NCI-H2171 treated with DMSO at 0.1 percent for 48 hours (cell line): Measurements from ENCODE around the gene PDZD2.

Experiments
- DNase-seq: peaks from one replicate; lab custom pipeline; 2025; lab: John Stamatoyannopoulos, UW

PDZD2 gene

DNA sequence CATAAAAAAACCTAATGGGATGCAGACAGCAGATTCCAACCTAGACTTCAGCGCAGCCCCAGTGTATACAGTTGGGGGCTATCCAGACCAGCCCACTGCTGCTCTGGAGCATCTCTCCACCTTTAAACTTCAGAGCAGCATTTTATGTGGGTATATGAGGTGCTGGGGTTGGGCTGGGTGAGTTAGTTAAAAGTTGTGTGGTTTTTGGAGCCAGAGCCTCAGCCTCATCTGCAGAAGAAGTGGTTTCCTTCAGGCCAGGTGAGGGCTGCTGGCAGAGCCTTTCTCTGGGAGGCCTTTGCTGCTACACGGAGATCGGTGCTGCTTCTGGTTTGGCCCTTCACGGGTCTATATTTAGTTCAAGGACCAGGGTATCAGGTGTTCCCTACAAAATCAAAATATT lies 228.3 kb downstream of the PDZD2 start:
- DNase-seq, result no peak

GRCh38 chr5:31880449-31880848 lies 241.5 kb downstream of the PDZD2 start:
- no peak for DNase-seq

- no peak for DNase-seq
These were observed 246.0 kb downstream of the PDZD2 start for GRCh38 chr5:31884896-31885295.

DNA sequence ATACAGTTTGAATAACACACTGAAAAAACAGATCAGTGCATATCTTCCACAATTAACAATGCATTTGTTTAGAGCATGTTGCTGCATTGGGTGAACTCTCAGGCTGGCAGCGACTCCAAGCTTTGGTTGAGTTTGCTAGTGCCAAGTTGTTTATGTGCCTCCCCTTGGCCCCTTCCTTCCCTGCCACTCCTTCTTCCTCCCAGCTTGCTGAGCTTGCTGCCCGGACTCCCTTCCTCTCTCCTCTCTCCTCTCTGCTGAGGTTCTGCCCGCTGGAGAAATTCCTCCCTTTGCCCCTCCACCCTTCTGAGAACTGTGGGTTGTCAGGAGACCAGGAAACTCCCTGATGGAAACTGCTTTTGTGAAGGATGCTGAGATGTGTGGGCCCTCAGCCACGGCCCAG lies 247.3 kb downstream of the PDZD2 start:
- DNase-seq, result no peak

- no peak for DNase-seq
These were observed 248.6 kb downstream of the PDZD2 start for GRCh38 chr5:31887556-31887955.

DNA sequence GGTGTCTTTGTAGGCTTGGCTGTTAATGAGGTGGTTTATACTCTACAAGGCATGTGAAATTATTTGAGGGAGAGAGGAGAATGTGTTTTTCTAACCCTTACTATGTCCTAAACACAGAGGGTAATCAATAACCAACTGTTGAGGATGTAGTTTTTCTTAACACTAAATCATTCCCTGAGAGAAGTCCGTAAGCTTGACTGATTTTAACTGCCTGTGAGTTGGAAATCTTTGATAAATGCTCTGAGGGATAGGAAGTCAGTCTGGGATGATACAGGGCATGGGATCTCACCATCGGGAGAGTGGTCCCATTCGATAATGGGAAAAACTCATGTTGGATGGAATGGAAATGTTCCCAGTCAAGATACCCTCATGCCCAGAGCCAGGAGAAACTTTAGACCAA lies 249.6 kb downstream of the PDZD2 start:
- no peak for DNase-seq

- no peak for DNase-seq
These were observed 250.2 kb downstream of the PDZD2 start for GRCh38 chr5:31889001-31889561.

- no peak for DNase-seq
These were observed 251.1 kb downstream of the PDZD2 start for GRCh38 chr5:31890046-31890445.

GRCh38 chr5:31894141-31894540 lies 255.2 kb downstream of the PDZD2 start:
- no peak for DNase-seq

- DNase-seq, result no peak
These were observed 256.4 kb downstream of the PDZD2 start for GRCh38 chr5:31895199-31895820.

- no peak for DNase-seq
These were observed 259.2 kb downstream of the PDZD2 start for GRCh38 chr5:31898036-31898632.

GRCh38 chr5:31900296-31900865 lies 261.4 kb downstream of the PDZD2 start:
- DNase-seq, result no peak

GRCh38 chr5:31901807-31902530 lies 263.0 kb downstream of the PDZD2 start:
- DNase-seq, result no peak

GRCh38 chr5:31908396-31908795 lies 269.5 kb downstream of the PDZD2 start:
- DNase-seq, result no peak

GRCh38 chr5:31909073-31909472 lies 270.1 kb downstream of the PDZD2 start:
- DNase-seq, result no peak

DNA sequence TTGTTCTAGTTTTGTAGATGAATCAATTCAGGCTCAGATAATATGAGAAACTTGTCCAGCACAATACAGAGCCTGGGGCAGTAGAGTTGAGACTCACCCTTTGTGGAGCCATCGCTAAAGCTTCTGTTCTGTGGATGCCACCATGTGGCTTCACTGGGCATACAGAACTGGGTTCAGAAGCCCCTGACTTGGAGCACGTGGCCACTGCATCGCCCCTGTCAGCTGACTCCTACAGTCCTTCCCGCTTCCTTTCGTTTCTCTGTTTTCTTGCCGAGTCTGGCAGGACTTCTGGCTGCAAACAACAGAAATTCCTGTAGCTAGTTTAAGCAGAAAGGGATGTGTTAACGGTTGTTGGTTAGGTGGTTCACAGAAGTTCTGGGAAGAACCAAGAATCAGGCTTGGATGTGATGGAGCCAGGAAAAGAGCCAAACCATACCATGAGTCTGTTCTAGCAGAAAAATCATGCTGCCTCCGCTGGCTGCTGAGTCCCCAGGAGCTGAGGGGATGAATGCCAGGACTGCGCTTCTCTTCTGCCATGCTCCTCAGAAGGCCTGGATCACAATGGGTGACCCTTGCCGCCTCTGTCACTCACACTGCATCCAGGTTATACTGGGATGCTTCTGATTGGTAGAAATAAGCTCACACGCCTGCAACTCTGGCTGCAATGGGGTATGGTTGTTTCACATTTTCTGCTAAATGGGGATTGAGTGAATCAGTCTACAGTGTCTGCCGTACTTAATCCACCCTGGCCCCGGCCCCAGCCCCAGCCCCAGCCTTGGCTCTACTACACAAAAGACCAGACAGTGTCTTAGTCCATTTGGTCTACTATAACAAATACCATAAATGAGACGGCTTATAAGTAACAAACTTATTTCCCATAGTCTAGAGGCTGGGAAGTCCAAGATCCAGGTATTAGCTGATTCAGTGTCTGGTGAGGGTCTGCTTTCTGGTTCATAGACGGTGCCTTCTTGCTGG lies 272.6 kb downstream of the PDZD2 start:
- DNase-seq, result no peak

GRCh38 chr5:31913808-31914207 lies 274.9 kb downstream of the PDZD2 start:
- DNase-seq, result no peak

DNA sequence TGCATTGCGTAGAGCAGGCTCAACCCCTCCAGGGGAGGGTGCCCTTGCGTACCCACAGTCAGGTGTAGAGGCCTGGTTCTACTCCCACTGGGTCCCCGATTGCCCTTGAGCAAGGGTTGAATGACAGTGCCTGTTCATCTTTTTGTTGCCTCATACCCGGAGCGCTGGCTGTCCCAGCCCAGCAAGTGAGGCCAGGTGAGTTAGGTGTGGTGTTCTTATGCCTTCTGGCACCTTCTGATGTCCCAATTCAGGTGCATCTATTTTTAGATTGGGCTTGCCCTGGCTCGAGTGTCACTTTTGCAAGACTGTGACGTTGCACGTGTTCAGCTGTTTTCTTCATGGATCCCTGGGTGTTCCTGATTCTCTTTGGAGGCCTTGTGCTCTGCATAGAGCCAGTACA lies 277.4 kb downstream of the PDZD2 start:
- no peak for DNase-seq

DNA sequence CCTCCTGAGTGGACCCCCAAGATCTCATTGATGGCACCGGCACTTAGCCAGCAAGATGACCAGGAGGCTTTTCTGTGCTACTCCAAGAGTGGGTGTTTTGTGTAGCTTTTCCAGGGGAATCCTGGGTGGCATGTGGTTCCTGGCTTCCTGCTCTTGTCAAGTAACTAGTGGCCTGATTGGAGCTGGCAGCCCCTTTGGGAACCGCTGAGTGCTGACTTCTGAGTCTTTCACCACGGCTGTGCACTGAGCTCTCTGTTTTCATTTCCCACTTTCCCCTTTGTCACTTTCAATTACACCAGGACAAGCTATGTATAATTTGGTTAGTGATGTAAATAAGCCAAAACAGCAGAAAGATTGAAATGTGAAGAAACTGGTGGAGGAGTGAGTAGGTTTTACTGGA lies 279.8 kb downstream of the PDZD2 start:
- no peak for DNase-seq

DNA sequence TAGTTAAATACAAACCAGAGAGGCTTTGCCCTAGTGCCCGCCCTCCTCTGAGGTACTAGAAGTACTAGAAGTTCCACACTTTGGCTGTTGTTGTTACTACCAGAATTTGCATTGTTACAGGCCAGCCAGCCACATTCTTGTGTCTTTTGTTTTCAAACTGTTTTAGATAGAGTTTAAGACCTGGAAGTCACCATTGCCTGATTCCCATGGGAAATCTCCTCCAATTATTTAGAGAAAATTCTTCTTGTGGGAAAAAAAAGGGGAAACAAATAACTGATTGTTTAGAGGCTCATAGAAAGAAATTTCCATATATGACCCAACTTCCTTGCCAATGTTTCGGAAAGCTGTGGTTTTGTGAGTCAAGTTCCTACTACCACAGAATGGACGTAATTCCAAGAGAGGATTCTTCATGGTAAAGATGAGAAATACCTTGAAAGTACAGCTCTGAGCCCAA lies 282.9 kb downstream of the PDZD2 start:
- DNase-seq, result no peak

DNA sequence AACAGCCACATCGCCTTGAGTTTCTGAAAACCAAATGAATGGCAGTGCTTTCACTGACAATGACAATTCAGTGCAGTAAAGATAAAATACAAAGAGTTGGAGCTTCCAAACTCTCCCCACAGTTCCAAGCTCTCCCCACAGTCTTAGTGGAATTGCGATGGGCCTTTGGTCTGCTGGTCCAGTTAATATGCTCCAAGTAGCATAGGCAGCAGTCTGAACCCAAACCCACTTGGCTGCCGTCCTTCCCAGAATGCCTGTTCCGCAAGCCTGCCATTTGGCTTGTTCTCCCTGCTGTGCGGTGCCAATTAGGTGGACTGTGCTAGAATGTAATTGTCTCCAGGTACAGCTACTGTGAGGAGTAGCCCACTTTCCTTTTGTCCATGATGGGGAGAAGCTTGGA lies 285.1 kb downstream of the PDZD2 start:
- no peak for DNase-seq

DNA sequence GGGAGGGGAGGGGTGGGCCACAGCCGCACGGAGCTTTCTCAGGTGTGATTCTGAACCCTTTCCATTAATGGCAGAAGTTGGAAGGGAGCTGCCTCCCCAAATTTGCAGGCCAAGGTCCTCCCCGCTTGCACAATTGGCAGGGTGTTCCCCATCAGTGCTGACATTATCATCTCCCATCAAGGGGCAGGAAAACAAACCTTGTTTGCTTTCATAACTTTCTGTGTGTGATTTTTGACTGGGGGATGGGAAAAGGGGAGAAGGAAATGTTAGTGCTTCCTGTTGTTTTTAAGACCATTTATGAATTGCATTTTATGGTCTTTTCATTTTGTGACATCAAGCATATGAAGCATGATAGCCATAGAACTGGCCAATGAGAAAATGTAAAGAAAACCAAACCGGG lies 292.9 kb downstream of the PDZD2 start:
- DNase-seq, result no peak
